ENCODE results near the gene CACTIN. TPM values are rescaled to one million over a fixed set of nuclear protein-coding genes. Genes with fewer than 3 reads are reported as not detected.

Gene CACTIN
- total RNA-seq, 1 donor from 2014 or later = 26.7 TPM

DNA sequence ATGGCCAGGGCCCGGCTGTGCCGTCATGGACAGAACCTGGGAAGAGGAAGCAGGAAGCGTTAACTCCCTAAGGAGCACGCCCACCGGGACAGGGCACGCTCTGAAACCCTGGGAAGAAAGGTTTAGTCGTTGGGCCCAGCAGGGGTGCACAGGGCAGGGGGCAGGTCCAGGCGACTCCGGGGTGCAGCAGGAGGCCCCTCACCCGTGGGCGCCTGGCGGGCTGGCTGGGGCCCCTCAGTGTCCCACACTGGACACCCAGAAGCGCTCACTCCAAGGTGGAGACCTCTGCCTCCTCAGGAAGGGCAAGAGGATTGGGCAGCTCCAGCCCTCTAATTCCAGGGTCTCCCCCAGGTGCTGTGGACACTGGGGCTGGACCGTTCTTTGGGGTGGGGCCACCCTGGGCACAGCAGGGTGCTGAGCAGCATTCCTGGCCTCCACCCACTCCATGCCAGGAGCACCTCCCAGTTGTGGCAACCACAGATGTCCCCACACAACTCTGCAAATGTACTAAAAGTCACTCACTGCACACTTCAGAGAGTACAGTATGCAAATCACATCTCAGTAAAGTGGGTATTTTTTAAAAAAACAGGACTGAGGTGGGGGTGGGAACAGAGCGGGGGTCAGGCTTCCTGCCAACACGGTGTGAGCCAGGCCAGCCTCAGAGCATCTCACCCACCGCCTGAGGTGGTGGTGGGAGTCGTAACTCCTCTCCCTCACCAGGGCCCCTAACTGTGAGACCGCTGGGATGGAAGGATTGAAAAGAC lies 38.5 kb upstream of the CACTIN start:
- Mint-ChIP-seq H3K9me3 (ENCODE audit: unreplicated experiment) (no peaks in the 10 kb centered on the region), H3K4me3 (ENCODE audit: unreplicated experiment) (no peak overlapping the region), H3K4me1 (ENCODE audit: low read depth, unreplicated experiment) (peaks cover 12% of the 10 kb centered on the region), H3K27ac (ENCODE audit: unreplicated experiment) (no peak overlapping the region), H3K36me3 (ENCODE audit: low read depth, unreplicated experiment) (peaks cover 12% of the 10 kb centered on the region), H3K27me3 (ENCODE audit: low read depth, unreplicated experiment) (no peaks in the 10 kb centered on the region)
- Histone ChIP-seq H3K9ac (ENCODE audit: low read length) (no peak overlapping the region), H2AFZ (ENCODE audit: low read depth, low read length) (no peak overlapping the region), H4K20me1 (ENCODE audit: insufficient read depth, low read length) (peaks cover 44% of the 10 kb centered on the region), H3K79me2 (ENCODE audit: insufficient read depth, low read length) (peaks cover 20% of the 10 kb centered on the region), H3K36me3 (ENCODE audit: insufficient read depth, low read length) (no peaks in the 10 kb centered on the region), H3K4me3 (ENCODE audit: insufficient read depth, low read depth, low read length) (no peak overlapping the region), H3K27me3 (ENCODE audit: insufficient read depth, low read length) (no peaks in the 10 kb centered on the region), H3K9me3 (ENCODE audit: insufficient read depth, low read depth, low read length) (no peaks in the 10 kb centered on the region), H3K27ac (ENCODE audit: low read depth, low read length) (no peak overlapping the region), H3K4me2 (ENCODE audit: low read length) (no peak overlapping the region), H3K4me1 (ENCODE audit: insufficient read depth, low read length) (peaks cover 18% of the 10 kb centered on the region)
- DNase-seq (ENCODE audit: low read depth) (no peak), FAIRE-seq (no peak)
- TF ChIP-seq, protein P1, sequence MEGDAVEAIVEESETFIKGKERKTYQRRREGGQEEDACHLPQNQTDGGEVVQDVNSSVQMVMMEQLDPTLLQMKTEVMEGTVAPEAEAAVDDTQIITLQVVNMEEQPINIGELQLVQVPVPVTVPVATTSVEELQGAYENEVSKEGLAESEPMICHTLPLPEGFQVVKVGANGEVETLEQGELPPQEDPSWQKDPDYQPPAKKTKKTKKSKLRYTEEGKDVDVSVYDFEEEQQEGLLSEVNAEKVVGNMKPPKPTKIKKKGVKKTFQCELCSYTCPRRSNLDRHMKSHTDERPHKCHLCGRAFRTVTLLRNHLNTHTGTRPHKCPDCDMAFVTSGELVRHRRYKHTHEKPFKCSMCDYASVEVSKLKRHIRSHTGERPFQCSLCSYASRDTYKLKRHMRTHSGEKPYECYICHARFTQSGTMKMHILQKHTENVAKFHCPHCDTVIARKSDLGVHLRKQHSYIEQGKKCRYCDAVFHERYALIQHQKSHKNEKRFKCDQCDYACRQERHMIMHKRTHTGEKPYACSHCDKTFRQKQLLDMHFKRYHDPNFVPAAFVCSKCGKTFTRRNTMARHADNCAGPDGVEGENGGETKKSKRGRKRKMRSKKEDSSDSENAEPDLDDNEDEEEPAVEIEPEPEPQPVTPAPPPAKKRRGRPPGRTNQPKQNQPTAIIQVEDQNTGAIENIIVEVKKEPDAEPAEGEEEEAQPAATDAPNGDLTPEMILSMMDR (IDR thresholded peaks at IDR 0.05; ENCODE audit: insufficient read depth, low read depth, low read length) = no peak
- no peak for TF ChIP-seq EZH2 (IDR thresholded peaks at IDR 0.05; ENCODE audit: insufficient read depth, low read length)

DNA sequence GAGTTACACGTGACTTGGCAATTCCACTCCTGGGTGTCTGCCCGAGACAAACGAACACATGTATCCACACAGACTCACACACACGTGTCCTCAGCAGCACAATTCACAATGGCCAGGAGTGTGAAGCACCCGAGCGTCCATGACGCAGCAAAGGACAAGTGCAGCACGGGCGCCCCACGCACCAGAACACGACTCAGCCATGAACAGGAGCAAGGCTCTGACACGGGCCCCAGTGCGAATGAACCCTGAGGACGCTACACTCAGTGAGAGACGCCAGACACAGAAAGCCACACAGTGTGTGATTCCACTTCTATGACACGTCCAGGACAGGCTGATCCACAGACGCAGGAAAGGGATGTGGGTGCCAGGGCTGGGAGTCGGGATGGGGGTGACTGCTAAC lies 37.2 kb upstream of the CACTIN start:
- H3K79me2 ChIP-seq (ENCODE audit: insufficient read depth, low read length) = peaks cover 9% of the 10 kb centered on the region
- no peak for FAIRE-seq
- no peak overlapping the region for H3K4me2 ChIP-seq (ENCODE audit: low read length)
- H3K4me1 Mint-ChIP-seq (ENCODE audit: low read depth, unreplicated experiment) = peaks cover 8% of the 10 kb centered on the region
- H3K27ac ChIP-seq (ENCODE audit: low read depth, low read length) = no peak overlapping the region
- no peaks in the 10 kb centered on the region for H3K9me3 Mint-ChIP-seq (ENCODE audit: unreplicated experiment)
- peaks cover 8% of the 10 kb centered on the region for H3K4me1 ChIP-seq (ENCODE audit: insufficient read depth, low read length)
- peak overlapping the region; percentile 9 for H3K4me3 Mint-ChIP-seq (ENCODE audit: unreplicated experiment)
- no peak for TF ChIP-seq EZH2 (IDR thresholded peaks at IDR 0.05; ENCODE audit: insufficient read depth, low read length)
- TF ChIP-seq, protein P1 (IDR thresholded peaks at IDR 0.05; ENCODE audit: insufficient read depth, low read depth, low read length) = no peak
- no peak overlapping the region for H2AFZ ChIP-seq (ENCODE audit: low read depth, low read length)
- no peaks in the 10 kb centered on the region for H3K36me3 ChIP-seq (ENCODE audit: insufficient read depth, low read length)
- no peaks in the 10 kb centered on the region for H3K27me3 Mint-ChIP-seq (ENCODE audit: low read depth, unreplicated experiment)
- H3K36me3 Mint-ChIP-seq (ENCODE audit: low read depth, unreplicated experiment) = peaks cover 15% of the 10 kb centered on the region
- DNase-seq (ENCODE audit: low read depth) = no peak
- no peaks in the 10 kb centered on the region for H3K9me3 ChIP-seq (ENCODE audit: insufficient read depth, low read depth, low read length)
- H3K9ac ChIP-seq (ENCODE audit: low read length) = no peak overlapping the region
- H3K27ac Mint-ChIP-seq (ENCODE audit: unreplicated experiment) = peak overlapping the region; percentile 43
- H3K4me3 ChIP-seq (ENCODE audit: insufficient read depth, low read depth, low read length) = no peak overlapping the region
- H3K27me3 ChIP-seq (ENCODE audit: insufficient read depth, low read length) = no peaks in the 10 kb centered on the region
- H4K20me1 ChIP-seq (ENCODE audit: insufficient read depth, low read length) = peaks cover 44% of the 10 kb centered on the region

All from astrocyte (in vitro differentiated cells and primary cell).